Right forelimb (tissue), 1 donor: Measurements from ENCODE around the gene CENPQ.
"Not testable (repeated sequence)": the region's sequence is repeated elsewhere in the genome, so short reads cannot be mapped to it uniquely, and the experiment has no call there.

Experiments
- DNase-seq: peaks from one replicate; pipeline ENCODE4 v3.0.0-alpha.2; 2018

The CENPQ gene

GRCh38 chr6:49462927-49463611, at the start of gene CENPQ, which contains the start of gene MMUT:
Gene CENPQ (plus strand): TSS chr6:49463370. CDS start chr6:49470177, 6,807 bp downstream.
Gene MMUT (minus strand): TSS chr6:49463253. CDS start chr6:49459466, 3,787 bp downstream.
- DNase-seq, result peak; percentile 94

DNA sequence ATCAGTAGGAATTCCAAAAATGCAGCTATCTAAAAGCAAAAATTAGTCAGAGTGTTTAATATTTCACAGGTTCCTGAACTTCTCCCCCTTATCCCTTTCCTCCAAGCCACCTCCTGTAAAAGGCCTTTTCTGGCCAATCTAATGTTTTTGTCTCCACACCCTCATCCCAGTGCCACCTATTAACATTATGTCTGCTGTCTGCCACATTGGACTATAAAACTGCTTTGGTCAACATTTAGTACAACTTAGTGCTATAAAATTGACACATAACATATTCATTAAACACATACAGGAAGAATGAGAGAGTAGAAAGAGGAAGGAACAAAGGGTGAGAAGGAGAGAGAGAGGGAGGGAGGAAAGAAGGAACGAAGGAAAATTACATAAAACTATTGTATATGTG, 47.8 kb upstream of the CENPQ start:
- DNase-seq, result no peak

DNA sequence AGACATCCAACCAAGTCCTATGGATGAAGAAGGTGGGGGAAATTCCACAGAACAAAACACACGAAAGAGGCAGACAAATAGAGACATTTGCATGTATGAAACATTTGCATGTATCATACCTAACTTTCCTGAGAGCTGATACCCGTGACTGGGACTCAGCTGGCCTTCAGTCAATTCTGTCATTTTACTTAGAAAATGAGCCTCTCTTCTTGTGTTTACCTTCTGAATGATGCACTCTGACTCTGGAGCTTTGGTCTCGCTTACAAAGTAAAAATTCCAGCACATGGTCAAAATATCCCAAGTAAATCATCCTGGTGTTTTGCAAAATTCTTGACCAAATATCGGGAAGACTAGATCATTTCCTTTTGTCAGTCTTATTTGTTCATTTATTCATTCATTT, 47.0 kb upstream of the CENPQ start:
- DNase-seq, result no peak

GRCh38 chr6:49423817-49424216, 39.4 kb upstream of the CENPQ start:
- no peak for DNase-seq

DNA sequence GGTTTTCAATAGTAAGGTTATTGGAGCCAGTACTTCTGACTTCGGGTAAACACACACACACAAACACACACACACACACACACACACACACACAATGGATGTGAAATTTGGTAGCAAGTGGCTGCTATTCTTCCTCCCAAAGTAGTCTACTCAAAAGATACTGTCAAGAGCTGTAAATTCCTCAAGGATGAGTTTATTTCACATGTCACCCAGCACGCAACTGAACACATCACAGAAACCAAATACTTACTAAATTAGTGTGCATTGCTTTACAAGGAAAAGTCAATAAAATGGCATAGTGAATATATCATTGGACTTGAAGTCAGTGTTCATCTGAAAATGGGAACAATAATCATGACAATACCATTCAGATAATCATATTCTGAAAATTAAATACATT, 33.0 kb upstream of the CENPQ start:
- no peak for DNase-seq

GRCh38 chr6:49430866-49431265, 32.3 kb upstream of the CENPQ start:
- DNase-seq, result no peak

- DNase-seq, result no peak
Measured at GRCh38 chr6:49453221-49453620, 9.9 kb upstream of the CENPQ start.

DNA sequence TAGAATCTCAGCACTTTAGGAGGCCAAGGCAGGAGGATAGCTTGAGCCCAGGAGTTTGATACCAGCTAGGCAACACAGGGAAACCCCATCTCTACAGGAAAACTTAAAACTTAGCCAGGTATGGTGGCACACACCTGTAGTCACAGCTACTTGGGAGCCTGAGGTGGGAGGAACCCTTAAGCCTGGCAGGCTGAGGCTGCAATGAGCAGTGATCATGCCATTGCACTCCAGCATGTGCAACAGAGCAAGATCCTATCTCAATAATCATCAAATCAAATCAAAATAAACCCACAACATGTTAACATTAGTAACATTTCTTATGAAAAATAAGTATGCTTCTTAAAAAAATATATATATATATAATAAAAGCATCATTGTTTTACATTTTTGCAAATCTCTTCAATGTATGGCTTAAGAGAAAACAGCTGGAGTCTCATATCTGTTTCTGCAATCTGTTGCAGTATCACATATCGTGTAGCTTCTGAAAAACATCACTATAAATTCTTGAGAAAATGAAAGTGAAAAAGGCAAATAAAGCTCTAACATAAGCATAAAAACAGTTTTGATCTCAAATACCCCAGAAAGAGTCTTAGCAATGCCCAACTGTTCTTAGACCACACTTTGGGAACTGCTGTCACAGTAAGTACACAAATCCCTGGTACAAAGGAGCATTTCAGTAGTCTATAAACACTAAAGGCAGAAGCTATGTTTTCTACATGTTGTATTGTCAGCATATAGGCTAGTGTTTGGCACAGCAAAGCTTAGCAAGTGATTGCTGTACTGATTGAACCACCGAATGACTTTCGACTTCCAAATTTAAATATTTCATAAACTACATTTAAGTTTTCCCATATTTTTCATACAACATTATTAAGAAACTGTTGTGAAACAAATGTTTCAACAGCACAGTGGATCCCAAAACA, 8.1 kb upstream of the CENPQ start:
- no peak for DNase-seq

DNA sequence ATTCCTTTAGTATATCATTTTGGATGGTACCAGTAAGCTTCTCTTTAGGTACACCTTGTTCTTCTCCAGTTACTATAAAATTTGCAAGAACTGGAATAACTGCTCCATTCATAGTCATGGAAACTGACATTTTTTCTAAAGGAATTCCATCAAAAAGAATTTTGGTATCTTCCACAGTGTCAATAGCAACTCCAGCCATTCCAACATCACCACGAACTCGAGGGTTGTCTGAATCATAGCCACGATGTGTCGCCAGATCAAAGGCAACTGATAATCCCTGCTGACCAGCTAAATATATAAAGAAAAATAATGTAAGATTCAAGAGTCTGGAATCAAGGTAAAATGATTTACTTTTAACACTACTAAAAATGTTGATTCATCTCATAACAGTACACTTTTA, 5.4 kb upstream of the CENPQ start:
- no peak for DNase-seq

GRCh38 chr6:49462071-49462470, 1.1 kb upstream of the CENPQ start:
- no peak for DNase-seq

DNA sequence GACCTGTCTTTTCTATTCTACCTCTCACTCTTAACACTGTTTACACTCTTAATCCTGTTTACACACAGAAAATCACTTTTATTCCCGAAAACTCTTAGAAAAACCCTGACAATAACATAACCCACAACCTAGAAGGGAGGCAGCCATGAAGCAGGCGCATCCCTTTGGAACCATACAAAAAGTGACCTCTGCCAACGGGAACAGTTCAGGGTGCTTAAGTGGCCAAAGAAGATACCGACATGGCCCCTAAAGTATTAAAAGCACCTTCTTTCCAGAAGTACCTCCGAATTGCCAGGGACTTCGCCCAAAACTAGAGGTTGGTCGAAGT, 607 bp upstream of the CENPQ start:
- DNase-seq, result peak; percentile 40

DNA sequence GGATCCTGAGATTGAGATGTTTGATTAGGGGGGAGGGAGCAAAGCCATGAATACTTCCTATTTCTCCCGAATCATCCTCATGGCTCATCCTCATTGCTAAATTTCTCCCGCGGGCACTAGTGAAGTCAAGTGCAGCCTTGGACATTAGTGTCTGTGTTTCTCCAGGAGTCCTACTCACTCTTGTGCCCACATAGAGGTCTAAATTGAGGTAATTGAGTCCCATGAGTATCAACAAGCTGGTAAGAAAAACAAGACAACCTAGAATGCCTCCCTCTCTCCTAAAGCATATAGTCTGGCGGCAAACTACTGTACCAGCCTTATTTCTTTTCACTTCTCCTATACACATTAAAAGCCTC, 420 bp downstream of the CENPQ start:
- no peak for DNase-seq

DNA sequence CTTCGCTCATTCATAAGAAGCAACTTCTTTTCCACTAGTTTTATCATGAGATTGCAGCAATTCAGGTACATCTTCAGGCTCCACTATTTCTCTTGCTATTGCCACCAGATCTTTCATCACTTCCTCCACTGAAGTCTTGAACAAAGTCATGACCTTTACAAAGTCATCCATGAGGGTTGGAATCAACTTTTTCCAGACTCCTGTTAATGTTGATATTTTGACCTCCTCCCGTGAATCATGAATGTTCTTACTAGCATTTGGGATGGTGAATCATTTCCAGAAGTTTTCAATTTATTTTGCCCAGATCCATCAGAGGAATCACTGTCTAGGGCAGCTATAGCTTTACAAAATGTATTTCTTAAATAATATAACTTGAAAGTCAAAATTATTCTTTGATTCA, 1.5 kb downstream of the CENPQ start:
- DNase-seq, result no peak

DNA sequence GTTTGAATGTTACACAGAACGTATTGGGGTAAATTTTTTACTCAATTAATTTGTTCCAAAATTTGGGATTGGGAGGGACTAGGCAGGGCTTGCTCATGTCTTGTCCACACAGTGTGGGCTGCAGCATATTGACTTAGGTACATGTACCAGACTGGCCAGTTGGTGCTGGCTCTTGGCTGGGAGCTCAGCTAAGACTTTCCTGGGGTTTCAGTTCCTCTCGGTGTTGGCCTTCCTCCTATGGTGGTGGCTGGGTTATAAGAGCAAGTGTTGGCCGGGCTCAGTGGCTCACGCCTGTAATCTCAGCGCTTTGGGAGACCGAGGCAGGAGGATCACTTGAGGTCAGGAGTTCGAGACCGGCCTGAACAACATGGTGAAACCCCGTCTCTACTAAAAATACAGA, 4.9 kb downstream of the CENPQ start:
- no peak for DNase-seq

- not testable (repeated sequence) for DNase-seq
Measured at GRCh38 chr6:49476564-49476963, 13.4 kb downstream of the CENPQ start.

DNA sequence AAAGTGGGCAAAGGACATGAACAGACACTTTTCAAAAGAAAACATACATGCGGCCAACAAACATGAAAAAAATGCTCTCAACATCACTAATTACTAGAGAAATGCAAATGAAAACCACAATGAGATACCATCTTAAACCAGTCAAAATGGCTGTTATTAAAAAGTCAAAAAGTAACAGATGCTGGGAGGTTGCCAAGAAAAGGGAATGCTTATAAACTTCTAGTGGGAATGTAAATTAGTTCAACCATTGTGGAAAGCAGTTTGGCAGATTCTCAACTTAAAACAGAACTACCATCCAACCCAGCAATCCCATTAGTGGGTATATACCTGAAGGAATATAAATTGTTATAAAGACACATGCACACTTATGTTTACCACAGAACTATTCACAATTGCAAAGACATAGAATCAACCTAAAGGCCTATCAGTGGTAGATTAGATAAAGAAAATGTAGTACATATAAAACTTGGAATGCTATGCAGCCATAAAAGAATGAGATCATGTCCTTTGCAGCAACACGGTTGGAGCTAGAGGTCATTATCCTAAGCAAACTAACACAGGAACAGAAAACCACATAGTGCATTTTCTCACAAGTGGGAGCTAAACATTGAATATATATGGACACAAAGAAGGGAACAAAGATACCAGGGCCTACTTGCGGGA, 16.3 kb downstream of the CENPQ start:
- no peak for DNase-seq

- DNase-seq, result not testable (repeated sequence)
Measured at GRCh38 chr6:49481846-49482245, 18.7 kb downstream of the CENPQ start.

- DNase-seq, result not testable (repeated sequence)
Measured at GRCh38 chr6:49483380-49483779, 20.2 kb downstream of the CENPQ start.

DNA sequence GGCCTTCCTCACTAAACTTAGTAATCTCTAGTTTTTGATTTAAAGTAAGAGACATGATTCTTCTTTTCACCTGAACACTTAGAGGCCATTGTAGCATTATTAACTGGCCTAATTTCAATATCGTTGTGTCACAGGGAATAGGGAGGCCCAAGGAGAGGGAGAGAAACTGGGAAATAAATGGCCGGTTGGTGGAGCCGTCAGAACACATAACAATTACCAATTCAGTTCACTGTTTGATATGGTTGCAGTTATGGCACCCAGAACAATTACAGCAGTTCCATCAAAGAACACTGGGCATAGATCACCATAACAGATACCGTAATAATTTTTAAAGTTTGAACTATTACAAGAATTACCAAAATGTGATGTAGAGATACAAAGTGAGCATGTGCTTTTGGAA, 27.5 kb downstream of the CENPQ start:
- DNase-seq, result no peak

- DNase-seq, result no peak
Measured at GRCh38 chr6:49497304-49497703, 34.1 kb downstream of the CENPQ start.

DNA sequence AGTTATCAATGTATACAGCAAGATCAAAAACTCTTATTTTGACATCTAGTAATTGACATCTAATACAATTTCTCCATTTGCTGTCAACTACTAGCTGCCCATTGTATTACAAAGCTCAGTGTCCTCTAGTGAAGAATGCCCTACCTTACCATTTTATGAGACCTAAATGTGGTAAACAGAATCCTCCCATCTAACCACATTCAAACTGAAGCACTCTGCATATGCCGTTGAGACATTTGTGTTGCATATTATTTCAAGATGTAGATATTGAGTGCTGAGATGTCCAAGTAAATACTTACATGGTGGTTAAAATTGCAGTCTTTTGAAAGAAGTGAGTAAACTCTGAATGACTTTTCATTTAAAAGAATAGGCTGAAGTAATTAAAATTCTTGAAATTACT, 36.0 kb downstream of the CENPQ start:
- no peak for DNase-seq

DNA sequence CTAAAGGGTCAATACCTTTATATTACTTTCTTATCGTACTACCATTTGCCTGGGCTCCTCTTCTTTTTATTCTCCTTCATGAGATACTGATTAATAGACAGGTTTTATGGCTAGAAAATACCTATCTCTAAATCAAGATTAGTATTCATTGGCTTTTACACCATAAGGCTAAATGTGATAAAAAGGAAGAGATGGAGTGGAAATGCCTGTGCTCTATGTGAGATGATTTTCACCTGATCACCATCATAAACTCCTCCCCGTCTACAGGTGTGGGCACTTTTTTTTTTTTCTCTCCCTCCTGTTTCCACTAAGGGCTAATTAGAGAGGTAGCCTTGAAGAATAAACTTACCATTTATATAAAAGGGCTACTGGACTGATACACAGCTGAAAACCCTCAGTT, 36.5 kb downstream of the CENPQ start, which contains the start of gene GLYATL3:
GLYATL3 (plus strand) TSS at position 301 of the 400 bp plus-strand sequence. CDS start 12,068 bp downstream, outside the sequence.
- DNase-seq, result no peak

DNA sequence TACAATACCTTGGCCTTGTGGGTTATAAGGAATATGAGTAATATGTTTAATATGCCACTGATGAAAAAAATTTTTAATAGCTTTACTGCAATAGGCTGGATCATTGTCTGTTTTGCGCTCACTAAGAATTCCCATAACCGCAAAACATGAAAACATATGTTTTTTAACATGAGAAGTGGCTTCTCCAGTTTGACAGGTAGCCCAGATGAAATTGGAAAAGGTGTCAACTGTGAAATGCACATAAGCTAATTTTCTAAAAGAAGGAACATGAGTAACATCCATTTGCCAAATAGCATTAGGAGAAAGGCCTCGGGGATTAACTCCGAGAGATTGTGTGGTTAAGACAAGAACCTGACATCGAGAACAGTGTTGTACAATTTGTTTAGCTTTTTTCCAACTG, 41.5 kb downstream of the CENPQ start:
- DNase-seq, result no peak
